PFSK-1 (cell line): ENCODE data around the gene MAPK1IP1L.

Source experiments
- TAF1 ChIP-seq: IDR thresholded peaks from 2 replicates; pipeline ENCODE4 v1.6.1; 2012; ENCODE audit warnings: low read length, control low read depth, borderline replicate concordance; ENCODE audit not compliant: insufficient read depth
- TF ChIP-seq, protein P1 (sequence below), 2 experiments: IDR thresholded peaks; 2 replicates each; pipeline versions ENCODE4 v1.6.1 to v1.8.0; 2011 to 2012; ENCODE audit warnings: low read depth in 2 of 2, low read length in 2 of 2, control low read depth in 1 of 2, inconsistent platforms in 1 of 2, mild to moderate bottlenecking in 1 of 2, moderate library complexity in 1 of 2; ENCODE audit not compliant: insufficient read depth in 1 of 2

DNA sequence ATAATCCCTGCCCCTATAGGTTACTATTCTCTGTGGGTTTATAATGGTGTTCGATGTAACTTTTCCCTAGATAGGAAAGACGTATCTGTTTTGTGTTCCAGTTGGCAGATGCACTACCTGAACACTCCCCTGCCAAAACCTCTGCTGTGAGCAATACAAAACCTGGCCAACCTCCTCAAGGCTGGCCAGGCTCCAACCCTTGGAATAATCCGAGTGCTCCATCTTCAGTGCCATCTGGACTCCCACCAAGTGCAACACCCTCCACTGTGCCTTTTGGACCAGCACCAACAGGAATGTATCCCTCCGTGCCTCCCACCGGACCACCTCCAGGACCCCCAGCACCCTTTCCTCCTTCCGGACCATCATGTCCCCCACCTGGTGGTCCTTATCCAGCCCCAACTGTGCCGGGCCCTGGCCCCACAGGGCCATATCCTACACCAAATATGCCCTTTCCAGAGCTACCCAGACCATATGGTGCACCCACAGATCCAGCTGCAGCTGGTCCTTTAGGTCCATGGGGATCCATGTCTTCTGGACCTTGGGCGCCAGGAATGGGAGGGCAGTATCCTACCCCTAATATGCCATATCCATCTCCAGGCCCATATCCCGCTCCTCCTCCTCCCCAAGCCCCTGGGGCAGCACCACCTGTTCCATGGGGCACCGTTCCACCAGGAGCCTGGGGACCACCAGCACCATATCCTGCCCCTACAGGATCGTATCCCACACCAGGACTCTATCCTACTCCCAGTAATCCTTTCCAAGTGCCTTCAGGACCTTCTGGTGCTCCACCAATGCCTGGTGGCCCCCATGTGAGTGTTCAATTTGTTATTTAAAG lies 11.3 kb downstream of the MAPK1IP1L start:
- TF ChIP-seq TAF1, result no peak
- TF ChIP-seq, protein P1, sequence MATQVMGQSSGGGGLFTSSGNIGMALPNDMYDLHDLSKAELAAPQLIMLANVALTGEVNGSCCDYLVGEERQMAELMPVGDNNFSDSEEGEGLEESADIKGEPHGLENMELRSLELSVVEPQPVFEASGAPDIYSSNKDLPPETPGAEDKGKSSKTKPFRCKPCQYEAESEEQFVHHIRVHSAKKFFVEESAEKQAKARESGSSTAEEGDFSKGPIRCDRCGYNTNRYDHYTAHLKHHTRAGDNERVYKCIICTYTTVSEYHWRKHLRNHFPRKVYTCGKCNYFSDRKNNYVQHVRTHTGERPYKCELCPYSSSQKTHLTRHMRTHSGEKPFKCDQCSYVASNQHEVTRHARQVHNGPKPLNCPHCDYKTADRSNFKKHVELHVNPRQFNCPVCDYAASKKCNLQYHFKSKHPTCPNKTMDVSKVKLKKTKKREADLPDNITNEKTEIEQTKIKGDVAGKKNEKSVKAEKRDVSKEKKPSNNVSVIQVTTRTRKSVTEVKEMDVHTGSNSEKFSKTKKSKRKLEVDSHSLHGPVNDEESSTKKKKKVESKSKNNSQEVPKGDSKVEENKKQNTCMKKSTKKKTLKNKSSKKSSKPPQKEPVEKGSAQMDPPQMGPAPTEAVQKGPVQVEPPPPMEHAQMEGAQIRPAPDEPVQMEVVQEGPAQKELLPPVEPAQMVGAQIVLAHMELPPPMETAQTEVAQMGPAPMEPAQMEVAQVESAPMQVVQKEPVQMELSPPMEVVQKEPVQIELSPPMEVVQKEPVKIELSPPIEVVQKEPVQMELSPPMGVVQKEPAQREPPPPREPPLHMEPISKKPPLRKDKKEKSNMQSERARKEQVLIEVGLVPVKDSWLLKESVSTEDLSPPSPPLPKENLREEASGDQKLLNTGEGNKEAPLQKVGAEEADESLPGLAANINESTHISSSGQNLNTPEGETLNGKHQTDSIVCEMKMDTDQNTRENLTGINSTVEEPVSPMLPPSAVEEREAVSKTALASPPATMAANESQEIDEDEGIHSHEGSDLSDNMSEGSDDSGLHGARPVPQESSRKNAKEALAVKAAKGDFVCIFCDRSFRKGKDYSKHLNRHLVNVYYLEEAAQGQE (IDR thresholded peaks at IDR 0.05; ENCODE audit: insufficient read depth in 1 of 2, low read depth in 2 of 2, low read length in 2 of 2), result no peak
